ENCODE results near the gene LCE2B. TPM values are rescaled to one million over a fixed set of nuclear protein-coding genes. Genes with fewer than 3 reads are reported as not detected.

The LCE2B gene
- total and polyA plus RNA-seq, 2 of the 13 experiments (the other 11 are each of a cell fraction or from before 2014, with no cell fraction given) = not detected

- no TSS peak for BruUV-seq (replicated peaks)
- no peak for FAIRE-seq
Observed at GRCh38 chr1:152725261-152725660, 39.3 kb downstream of the LCE2B start.

More at GRCh38 chr1:152725261-152725660, 39.3 kb downstream of the LCE2B start:
- no peaks in the 10 kb centered on the region for H3K9me3 ChIP-seq (ENCODE audit: low read length)
- intact Hi-C loops (cut with micrococcal nuclease; ENCODE audit: unreplicated experiment) = no loop called here
- H2AFZ ChIP-seq (ENCODE audit: low read length) = no peak overlapping the region
- DNase-seq (ENCODE audit: low spot score) (no peak), ATAC-seq (no peak)
- POLR2A ChIA-PET = no interaction called here
- H3K79me2 ChIP-seq (ENCODE audit: insufficient read depth, low read length) = no peaks in the 10 kb centered on the region
- no peak overlapping the region for H3K27ac ChIP-seq (ENCODE audit: extremely low read length, insufficient read depth, low read length)
- no peaks in the 10 kb centered on the region for H3K27me3 ChIP-seq (ENCODE audit: control insufficient read depth in 1 of 2, insufficient read depth in 2 of 2, low read length in 2 of 2)
- no peaks in the 10 kb centered on the region for H4K20me1 ChIP-seq (ENCODE audit: insufficient read depth, low read length)
- H3K4me3 ChIP-seq (replicated peaks in 1 of 3; ENCODE audit: insufficient read depth in 1 of 3, low read depth in 2 of 3, low read length in 3 of 3) = no peak overlapping the region
- no peaks in the 10 kb centered on the region for H3K36me3 ChIP-seq (replicated peaks in 1 of 2; ENCODE audit: control insufficient read depth in 1 of 2, insufficient read depth in 2 of 2, low read length in 2 of 2)
- H3K4me1 ChIP-seq (ENCODE audit: insufficient read depth, low read length) = no peaks in the 10 kb centered on the region
- H3K9ac ChIP-seq (ENCODE audit: insufficient read depth, low read depth, low read length) = no peak overlapping the region
- no peak overlapping the region for H3K4me2 ChIP-seq (ENCODE audit: low read depth, low read length)
- in situ Hi-C loops (cut with HindIII; ENCODE audit: extremely low pct_ligation_motif_present, low pct_unique_long_range_greater_than_20kb) = no loop called here
- CTCF ChIA-PET (ENCODE audit: low intra/inter-chr PET ratio, low total read pairs) = no interaction called here
- TF ChIP-seq GRHL1 (CRISPR knock-in tag; conservative IDR thresholded peaks at IDR 0.05) = no peak
- TF ChIP-seq ZSCAN9 (CRISPR knock-in tag; IDR thresholded peaks at IDR 0.05; ENCODE audit: borderline replicate concordance) = no peak
- TF ChIP-seq HIC2 (CRISPR knock-in tag; IDR thresholded peaks at IDR 0.05; ENCODE audit: low read depth) = no peak
- no peak for TF ChIP-seq ZNF225 (CRISPR knock-in tag; IDR thresholded peaks at IDR 0.05)
- no peak for TF ChIP-seq ZNF33A (CRISPR knock-in tag; IDR thresholded peaks at IDR 0.05; ENCODE audit: borderline replicate concordance)
- no peak for TF ChIP-seq TBX2 (CRISPR knock-in tag; IDR thresholded peaks at IDR 0.05; ENCODE audit: borderline replicate concordance)
- TF ChIP-seq KDM3A (CRISPR knock-in tag; IDR thresholded peaks at IDR 0.05; ENCODE audit: low read depth) = no peak
